Skeletal muscle cell (primary cell): ENCODE measurements around the gene TMEM229B.

Experiments
- DNase-seq: peaks from one replicate; pipeline ENCODE4 v3.0.0-alpha.2; 2010; ENCODE audit warnings: low read depth
- H3K4me3 ChIP-seq: 2 replicates; pipeline ENCODE4 v1.5.1; 2011; ENCODE audit warnings: low read depth, mild to moderate bottlenecking, control low read depth, low read length, moderate library complexity

Gene TMEM229B

GRCh38 chr14:67435603-67436002, 52.9 kb downstream of the TMEM229B start:
- DNase-seq = no peak
- no peak overlapping the region for H3K4me3 ChIP-seq

GRCh38 chr14:67432050-67432564, 56.4 kb downstream of the TMEM229B start:
- DNase-seq = no peak

GRCh38 chr14:67429510-67430205, 58.9 kb downstream of the TMEM229B start:
- no peak for DNase-seq

More at GRCh38 chr14:67432050-67432564, 56.4 kb downstream of the TMEM229B start:
- no peak overlapping the region for H3K4me3 ChIP-seq

DNA sequence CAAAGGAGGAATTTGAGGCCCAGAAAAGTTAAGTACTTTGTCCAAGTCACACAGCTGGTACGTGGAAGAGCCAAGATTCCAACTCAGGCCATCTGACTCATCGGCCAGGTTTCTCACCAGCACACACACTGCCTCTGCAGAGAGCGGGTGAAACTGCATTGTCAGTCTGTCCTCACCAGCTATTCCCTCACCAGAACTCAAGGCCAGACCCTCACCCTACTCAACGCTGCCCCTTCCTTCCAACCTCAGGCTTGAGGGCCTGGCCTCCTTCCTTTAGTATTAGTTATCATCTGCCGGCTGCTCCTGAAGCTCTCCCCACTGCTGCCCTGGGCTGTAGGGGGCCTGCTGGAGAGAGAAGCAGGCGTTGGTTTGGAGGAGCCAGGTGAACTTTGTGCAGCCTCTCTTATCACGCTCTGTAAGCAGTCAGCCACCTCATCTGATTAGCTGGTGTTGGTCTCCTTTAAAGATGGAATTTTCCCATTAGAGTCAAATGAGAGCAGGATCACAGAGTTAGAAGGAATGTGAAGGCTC, 60.0 kb downstream of the TMEM229B start:
- no peak overlapping the region for H3K4me3 ChIP-seq
- no peak for DNase-seq

More at GRCh38 chr14:67429510-67430205, 58.9 kb downstream of the TMEM229B start:
- H3K4me3 ChIP-seq = no peak overlapping the region

GRCh38 chr14:67426983-67427606, 61.4 kb downstream of the TMEM229B start:
- DNase-seq = peak; percentile 39
- no peak overlapping the region for H3K4me3 ChIP-seq

GRCh38 chr14:67426161-67426560, 62.4 kb downstream of the TMEM229B start:
- DNase-seq = no peak
- no peak overlapping the region for H3K4me3 ChIP-seq

DNA sequence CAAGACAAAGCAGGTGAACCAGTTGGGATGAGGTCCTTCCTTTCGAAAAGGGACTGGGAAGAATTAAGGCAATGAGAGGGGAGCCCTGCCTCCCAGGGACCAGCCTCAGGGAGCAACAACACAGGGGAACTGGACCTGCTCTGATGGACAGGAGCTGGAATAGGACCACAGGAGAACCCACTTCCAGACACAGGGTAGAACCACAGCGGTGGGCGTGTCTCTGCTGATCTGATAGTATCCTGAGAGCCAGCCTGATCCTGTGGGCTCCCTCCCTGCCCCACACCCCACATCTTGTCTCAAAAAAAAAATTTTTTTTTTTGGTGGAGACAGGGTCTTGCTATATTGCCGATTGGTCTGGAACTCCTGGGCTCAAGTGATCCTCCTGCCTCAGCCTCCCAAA, 62.9 kb downstream of the TMEM229B start:
- no peak overlapping the region for H3K4me3 ChIP-seq
- DNase-seq = no peak

DNA sequence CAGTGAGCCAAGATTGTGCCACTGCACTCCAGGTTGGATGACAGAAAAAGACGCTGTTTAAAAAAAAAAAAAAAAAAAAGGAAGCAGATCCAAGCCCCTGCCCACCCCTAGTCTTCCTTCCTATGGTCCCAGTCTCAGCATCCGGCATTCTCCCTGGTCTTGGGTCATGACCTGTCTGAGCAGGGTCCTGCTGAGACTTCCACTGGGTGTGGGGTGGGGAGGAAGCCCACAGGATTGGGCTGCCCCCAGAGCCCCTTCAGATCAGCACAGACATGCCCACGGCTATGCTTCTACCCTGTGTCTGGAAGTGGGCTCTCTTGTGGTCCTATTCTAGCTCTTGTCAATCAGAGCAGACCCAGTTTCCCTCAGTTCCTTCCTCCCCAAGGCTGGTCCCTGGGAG, 64.0 kb downstream of the TMEM229B start:
- DNase-seq = no peak
- H3K4me3 ChIP-seq = no peak overlapping the region

GRCh38 chr14:67423424-67423823, 65.1 kb downstream of the TMEM229B start:
- no peak for DNase-seq
- no peak overlapping the region for H3K4me3 ChIP-seq

DNA sequence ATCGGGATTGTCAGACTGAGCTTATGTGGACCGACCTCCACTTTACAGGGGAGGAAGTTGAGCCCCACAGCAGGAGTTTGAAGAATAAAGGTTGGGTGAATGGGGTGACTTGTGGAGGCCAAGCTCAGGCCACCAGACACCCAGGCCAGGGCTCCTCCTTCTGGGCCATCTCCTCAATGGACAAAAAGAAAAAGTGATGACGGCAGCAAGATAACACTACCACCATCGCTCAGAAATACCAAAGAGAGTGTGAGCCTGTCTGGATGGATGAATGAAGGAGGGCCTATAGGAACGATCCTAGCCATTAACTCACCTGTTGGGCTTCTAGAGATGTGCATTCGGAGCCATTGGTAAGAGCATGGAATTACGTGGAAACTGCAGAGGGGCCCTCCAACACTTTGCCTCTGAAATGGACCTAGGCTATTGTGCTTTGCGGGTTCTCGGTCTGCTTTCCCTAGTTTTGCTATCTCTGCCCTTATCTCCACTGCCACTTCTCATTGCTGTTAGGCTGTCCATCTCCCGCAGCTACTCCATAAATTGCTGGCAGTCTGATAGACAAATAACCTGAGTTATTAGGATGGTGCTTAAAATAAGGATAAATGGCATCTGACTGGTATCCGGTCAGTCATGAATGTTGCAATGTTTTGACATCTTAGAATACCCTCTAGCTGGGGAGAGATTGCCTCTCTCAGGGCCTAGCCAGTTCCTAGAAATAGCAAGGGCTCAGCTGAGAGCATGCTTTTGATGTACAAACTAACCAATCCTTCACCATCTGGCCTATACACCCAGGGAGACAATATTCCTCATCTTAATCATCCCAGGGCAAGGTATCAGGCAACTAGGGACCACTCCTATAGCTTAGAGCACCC, 66.9 kb downstream of the TMEM229B start:
- H3K4me3 ChIP-seq = no peak overlapping the region
- DNase-seq = no peak
